Measurements from ENCODE around the gene INPP4B.

Gene INPP4B

DNA sequence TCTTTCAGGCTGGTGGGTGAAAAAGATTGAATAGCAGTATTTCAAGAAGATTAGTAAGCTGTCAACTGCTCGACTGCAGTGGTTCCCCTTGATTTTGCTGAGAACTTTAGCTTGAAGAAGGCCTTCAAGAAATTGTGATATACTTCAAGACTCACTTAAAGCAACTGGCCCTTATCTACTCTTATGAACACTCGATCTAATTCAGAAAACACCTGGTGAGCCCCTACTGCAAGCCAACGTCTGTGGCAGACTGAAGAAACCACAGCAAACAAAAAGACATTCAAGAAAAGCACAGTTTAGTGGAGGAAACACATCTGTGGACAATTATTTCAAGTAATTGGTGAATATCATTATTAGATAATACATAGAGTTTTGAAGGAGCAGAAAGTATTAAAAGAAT is 119.0 kb downstream of the INPP4B start:
- no peak for DNase-seq (ENCODE audit: low spot score)

DNA sequence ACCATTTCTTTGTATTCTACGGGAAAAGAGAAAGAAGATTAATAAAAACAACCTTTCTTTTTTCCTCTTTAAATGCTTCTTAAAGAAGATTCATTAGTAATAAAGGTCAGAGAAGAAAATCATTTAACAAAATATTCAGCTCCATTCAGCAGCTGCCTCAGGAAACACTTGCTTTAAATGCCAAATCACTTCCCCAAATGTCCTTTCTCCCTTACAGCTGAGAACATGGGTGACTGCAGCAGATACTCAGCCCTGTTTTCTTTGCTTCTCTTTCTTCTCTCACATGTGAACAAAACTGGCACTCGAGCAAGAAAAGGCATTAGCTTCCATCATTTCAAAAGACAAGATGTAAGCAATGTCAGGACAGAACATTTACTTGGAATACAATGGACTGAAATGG is 120.2 kb downstream of the INPP4B start:
- DNase-seq (ENCODE audit: low spot score), result no peak

DNA sequence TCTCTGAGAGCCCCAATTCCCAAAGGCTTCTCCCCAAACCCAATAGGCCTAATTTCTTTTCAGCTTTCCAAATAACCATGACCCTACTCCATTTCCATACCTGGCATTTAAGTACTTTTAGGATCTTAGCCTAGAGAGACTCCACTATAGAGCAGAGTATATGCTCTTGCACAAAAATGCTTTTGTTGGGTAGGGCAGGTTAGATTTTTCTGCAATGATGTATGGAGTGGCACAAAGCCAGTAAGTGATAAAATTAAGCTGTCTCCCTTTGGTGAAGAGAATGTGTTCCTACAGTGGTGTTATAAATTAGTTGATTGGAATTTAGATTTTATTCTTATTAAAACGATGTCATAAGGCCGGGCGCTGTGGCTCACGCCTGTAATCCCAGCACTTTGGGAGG is 124.9 kb downstream of the INPP4B start:
- DNase-seq (ENCODE audit: low spot score), result no peak

DNA sequence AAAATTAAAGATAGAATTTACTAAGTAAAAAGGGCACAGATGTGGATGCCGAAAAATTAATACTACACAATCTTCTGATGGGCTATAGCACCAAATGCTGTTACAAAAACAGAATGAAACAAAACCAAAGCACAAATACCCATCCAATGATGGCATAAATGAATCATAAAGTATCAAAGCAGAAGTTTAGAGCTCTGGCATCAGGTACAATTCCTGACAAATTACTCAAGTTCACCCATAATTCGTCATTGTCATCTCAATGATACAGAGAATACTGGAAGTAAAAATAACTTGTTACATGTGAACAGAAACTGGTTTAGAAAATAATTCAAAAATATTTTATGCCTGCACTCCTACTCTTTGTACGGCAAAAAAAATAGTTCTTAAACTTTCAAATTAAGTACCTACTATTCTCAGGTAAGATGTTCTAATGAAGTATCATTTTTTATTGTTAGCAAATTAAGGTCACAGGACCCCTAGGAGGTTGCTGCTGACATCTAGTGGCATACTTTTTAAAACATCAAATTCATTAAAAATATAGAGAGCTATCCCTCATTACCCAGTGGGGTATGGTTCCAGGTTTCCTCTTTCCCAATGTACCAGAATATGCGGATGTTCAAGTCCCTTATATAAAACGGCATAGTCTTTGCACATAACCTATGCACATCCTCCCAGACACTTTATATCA is 126.1 kb downstream of the INPP4B start:
- peak; percentile 41 for DNase-seq (ENCODE audit: low spot score)

DNA sequence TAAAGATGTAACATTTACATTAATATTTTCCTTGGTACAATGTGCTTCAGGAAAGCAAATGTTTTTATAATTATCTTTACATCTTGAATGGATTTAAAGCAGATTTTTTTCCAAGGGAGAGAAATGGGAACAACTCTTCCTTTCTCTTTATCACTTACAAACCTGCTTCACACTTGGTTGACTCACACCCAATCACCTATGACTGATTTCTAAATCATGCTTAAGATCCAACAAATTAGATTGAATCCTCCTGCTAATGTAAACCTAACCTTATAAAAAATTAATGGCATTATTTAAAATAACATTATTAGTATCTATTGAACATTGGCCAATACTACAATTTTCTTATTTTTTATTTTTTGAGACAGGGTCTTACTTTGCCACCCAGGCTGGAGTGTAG is 127.1 kb downstream of the INPP4B start:
- DNase-seq (ENCODE audit: low spot score), result no peak

DNA sequence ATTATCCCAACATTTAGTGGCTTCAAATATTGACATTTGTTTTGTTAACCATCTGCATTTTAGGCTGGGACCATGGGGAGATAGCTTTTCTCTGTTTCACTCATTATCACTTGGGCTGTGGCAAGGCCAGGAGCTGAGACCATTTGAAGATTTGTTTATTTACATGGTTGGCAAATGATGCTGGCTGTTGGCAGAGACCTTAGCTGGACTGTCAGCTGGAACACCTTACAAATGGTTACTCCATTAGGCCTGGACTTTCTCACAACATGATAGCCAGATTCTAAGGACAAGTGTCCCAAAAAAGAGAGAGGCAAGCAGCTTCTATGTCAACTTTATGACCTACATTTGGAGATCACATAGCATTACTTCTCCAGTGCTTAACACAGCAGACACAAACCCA is 130.4 kb downstream of the INPP4B start:
- no peak for DNase-seq (ENCODE audit: low spot score)

DNA sequence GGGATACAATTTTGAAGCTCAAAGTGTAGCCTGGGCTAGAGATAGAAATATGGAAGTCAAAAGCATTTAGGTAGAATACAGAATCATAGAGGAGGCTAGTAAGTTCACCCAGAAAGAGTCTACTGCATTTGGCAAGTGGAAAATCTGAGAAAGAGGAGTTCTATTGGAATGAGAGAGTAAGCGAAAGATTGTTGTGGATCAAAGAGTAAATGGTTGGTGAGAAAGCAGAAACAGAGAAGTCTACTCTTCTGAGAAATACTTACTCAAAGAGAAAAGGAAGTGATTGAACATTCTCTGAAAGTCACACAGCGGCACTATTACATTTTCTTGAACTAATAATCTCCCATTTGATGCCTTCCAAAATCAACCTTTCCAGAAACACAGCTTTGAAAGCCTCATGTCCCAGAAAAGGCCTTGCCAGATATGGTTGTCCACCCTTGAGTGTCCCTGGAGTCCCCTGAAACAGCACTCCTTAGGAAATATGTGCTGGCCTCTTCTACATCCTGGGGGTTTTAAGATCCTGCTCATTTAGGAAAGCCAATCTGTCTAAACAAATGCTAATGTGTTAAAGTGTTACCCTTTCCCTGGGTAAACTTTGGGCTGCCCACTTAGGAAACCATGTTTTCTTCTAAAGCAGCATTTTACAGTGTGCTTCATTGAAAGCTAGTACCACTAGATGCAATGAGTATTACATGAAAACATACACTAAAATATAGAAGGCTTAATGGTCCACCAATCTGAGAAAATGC is 132.6 kb downstream of the INPP4B start:
- DNase-seq (ENCODE audit: low spot score), result no peak

DNA sequence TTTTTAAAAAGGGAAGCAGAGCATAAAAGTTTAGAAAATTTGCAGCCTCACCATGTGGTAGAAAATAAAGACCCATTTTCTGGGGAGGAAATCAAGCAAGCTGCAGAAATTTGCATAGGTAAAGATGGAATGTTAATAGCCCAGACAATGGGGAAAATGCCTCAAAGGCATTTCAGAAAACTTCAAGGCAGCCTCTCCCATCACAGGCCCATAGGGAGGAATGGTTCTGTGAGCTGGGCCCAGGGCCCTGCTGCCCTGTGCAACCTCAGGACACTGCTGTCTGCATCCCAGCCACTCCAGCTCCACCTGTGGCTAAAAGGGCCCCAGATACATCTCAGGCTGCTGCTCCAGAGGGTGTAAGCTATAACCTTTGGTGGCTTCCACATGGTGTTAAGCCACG is 137.9 kb downstream of the INPP4B start:
- no peak for DNase-seq (ENCODE audit: low spot score)

DNA sequence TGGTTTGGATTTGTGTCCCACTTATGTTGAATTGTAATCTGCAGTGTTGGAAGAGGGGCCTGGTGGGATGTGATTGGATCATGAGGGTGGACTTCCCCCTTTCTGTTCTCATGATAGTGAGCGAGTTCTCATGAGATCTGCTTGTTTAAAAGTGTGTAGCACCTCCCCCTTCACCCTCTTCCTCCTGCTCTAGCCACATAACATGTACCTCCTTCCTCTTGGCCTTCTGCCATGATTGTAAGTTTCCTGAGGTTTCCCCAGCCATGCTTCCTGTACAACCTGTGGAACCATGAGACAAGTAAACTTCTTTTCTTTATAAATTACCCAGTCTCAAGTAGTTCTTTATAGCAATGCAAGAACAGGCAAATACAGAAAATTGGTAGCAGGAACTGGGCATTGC is 138.7 kb downstream of the INPP4B start:
- no peak for DNase-seq (ENCODE audit: low spot score)

DNA sequence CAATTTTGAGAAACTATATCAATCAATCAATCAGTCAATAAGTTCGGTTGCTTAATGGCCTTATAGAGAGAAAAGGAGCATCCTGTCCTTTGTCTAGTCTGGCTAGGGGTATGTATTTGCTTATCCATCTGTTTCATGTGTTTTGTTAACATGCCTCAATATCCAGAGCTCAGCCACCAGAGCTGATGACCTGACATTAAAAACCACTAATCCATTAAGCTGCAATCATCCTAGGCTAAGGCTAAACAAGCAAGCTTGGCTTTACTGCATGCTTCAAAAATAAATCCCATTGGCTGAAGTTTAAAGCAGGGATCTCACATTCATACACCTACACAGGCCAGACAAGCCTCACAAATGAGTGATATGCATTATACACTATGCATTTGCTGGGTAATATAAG is 139.7 kb downstream of the INPP4B start:
- DNase-seq (ENCODE audit: low spot score), result no peak

DNA sequence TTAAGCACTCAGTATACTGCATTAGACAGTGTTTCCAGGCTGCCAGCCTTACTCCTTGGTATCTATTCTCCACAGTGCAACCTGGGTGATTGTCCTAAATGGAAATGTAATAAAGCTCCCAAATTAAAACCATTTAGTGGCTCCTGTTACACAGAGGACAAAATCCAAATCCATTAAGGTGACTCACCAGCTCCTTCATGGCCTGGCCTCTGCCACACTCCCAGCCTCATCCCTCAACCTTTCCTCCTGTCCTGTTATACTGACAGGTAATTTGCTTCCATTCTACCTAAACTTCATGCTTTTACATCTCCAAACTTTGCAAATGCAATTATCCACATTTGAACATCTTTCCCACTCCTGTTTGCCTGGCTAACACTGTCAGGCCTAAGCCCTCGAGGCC is 140.3 kb downstream of the INPP4B start:
- DNase-seq (ENCODE audit: low spot score), result no peak

DNA sequence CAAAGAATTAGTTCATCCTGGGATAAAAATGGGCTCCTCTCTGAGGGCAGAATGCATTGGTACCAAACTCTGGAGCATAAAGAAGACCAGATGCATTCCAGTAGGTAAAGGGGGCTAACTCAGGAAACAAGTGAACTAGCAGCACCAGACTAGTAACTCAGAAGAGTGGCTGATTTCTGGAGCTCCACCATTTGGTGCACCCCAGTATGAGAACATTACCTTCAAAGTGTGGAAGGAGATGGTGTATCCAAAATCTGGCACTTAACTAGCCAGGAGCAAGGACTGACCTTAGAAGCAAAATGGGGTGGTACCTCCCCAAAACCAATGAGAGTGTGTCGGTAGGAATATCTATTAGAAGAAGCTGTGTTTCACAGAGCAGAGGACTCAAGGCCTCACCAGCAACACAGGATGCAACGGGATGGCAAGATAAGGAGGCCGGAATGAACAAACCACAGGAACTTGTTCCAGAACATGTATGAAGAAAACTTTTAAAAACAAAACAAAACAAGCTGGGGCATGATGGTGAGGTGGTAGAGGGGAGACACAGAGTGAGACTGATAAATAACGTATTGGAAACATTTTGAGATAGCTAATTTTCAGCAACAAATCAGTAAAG is 142.3 kb downstream of the INPP4B start:
- DNase-seq (ENCODE audit: low spot score), result no peak

DNA sequence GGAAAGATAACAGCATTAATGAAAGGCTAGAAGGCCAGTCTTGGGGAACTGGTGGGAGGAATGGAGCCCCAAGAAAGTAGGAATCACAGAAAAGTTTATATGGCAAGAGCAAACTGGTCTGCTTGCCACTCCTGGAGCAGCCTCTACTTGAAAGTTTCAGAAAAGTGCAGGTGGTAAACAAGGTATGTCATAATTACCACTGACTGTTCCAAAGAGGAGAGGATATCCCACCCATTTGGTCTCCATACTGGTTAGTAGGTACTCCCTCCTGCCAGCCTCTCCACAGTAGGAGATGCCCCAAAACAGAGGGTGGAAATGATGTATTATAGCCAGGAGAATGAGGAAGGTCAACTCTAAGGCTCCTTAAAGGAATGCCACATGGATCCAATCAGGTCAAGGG is 145.1 kb downstream of the INPP4B start:
- no peak for DNase-seq (ENCODE audit: low spot score)

DNA sequence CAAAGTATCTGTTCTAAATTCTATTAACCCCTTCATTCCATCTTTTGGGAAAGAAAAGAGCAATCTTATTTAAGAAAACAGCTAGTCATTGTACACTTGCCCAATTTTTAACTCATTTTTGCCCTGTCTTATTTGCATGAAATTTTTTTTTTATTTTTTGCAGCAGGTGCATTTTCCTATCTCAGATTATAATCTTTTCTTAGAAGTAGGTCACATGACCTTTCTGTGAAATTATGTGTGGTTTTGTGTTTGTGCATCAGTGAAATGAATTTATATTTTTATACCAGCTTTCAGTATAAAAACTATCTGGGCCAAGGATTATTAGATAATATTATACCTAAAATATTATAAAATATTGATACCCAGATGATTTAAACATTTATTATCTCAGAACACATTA is 145.6 kb downstream of the INPP4B start:
- DNase-seq (ENCODE audit: low spot score), result no peak

DNA sequence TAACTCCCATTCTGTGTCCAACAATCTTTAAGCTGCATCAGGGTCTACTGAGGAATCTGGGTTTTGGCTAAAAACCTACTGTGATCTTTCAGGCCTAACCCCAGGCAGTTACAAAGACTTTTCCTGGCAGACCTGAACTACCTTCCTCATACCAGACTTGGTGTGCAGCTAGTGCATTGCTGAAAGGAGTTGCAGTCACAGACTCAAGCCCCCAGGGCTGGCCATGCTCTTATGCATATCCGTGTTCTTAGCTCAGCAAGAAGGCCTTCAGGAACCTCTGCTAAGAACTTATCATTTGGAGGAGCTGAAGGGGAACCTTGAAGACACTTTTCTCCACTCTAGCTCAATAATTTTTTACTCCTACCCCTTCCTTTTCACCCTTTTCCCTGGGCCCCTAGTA is 147.5 kb downstream of the INPP4B start:
- no peak for DNase-seq (ENCODE audit: low spot score)

DNA sequence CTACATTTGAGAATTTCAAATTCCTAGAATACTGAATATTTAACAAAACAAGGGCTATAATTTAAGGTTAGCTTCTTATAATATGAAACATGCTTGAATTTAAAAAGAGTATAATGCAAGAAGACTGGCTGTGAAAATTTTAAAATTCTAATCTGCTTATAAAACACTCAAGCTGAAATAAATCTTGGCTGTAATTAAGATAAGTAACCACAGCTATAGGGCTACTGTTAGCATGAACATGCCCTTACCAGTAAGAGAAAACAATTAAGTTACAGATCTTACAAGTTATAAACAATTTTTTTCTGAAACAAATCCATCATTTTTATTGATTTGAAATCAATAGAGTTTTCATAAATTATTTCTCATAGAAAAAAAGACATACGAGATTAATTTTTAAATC is 148.2 kb downstream of the INPP4B start:
- no peak for DNase-seq (ENCODE audit: low spot score)

DNA sequence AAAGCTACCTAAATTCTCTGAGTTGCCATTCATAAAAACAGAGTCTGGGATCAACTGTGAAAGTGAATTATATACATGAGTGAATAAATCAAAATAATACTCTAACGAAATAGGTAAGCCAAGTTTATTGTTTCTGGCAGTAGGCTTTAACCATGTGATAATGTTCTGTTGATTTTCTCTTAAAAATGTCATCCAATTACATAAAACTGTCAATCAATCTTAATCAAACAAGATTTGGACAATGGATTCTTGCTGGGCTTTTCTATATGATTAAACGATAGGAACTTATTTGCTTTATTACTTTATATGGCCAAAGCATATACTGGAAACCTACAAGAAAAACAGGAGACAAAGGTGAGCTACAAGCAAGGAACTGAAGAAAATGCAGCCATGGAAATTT is 148.8 kb downstream of the INPP4B start:
- no peak for DNase-seq (ENCODE audit: low spot score)

DNA sequence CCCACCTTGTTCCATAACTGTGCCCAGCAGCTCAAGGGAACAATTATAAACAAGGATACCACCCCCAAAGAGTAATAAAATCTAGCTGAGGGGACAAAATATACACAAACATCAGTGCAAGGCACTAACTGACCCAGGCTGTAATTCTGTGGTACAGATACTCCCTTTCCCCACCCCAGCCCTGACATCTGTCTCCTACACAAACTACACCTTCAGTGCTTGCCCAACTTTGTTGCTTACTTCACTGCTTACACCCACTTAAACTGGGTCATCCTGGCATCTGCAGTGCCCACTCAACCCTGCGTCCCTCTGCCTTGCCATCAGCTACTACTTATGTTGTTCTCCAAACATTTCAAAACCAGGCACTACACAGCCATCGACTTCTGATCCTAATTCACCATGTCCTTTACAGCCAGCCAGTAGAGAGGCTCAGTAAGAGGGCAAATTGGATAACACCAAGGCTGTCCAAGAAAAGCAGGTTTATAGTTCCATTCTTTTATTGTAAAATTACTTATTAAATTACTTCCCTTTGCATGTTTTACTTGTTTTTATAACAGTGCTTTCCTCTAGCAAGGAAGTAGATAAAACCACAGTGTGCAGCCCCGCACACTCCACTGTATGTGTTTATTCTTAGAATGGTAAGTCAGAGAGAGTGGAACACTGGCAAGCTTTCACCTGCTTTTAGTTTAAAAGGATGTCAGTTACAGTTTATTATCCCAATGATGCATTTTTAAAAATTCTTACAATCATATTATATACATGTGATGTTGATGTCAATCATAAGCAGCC is 149.6 kb downstream of the INPP4B start:
- no peak for DNase-seq (ENCODE audit: low spot score)

DNA sequence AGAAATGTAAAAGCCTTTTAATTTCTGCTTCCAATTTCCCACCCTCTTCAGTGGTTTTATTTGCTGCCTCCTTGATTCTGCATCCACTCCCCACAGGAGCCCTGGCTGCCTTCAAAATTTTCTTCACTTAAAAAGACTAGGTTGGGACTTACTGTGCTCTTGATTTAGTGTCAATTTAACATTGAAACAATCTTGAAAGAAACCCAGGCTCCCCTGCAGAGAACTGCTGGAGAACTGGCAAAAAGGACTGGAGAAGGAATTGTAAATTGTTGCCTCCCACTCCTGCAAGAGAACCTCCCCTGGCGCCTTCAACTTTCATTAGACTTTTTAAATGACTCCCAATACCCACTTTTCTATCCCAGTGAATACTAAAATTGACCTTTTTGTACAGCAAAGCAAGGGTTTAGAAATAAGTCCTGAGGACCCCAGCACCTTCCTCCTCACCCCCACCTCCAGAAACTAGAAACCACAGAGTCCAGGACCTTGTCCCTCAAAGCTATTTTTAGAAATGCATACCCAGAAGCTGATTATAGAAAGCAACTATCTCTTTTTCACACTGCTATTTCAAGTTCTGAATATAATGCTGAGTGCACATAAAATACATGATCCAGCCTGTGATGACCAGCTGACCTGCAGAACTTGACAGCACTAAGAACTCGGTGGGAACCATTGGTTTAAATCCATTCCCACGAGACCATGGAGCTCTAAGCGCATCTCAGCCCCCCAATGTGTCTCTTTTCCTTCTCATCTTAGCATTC is 155.5 kb downstream of the INPP4B start:
- no peak for DNase-seq (ENCODE audit: low spot score)

DNA sequence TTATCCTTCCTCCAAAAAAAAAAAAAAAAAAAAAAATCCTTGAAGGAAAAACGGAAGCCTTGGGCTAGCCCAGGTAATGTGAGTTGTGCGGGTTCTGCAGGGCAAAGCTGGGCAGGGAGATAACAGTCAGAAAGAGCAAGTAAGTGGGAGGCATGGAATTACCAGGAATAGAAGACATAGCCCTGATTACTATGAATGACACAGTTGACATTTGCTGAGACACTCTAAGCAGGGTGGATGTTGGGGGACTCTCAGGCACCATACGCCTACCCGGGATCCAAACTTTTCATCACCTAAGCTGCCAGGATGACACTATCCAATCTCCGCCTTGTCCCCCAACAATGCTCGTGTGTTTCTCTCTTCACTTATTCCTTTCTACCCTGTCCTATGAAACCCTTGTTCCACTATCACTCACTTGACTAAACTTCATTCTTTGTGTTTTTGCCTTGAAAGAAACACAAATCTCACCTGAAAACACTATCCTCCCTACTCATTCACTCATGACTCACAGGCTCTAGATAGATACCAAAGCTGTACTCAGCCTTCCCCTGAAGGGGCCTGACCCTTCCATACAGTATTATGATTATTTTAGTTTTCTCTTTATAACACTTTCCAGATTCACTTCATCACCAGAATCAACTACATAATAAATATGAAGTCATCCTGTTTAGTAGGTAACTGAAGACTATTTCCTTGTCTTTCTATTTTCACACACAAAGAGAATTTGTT is 158.4 kb downstream of the INPP4B start:
- no peak for DNase-seq (ENCODE audit: low spot score)

DNA sequence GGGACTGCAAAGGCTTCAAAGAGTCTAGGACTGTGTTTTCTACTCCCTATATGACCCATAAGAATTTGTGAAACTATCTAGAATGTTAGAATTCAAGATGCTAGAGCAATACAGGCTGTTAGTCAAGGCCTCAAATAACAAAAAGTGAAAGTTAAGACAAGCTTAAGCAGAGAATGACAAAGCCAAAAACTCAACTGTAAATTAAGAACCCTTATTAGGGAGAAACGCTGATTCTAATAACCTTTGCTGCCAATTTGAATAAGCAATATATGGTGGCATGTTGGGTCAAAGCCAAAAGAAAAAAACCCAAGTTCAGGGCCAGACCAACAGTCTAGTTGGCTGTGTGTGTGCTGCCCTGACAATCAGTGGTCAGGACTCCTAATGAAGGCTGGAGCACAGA is 160.0 kb downstream of the INPP4B start:
- DNase-seq (ENCODE audit: low spot score), result no peak

Measured in LoVo (cell line).